HG03103 (cell line): Measurements from ENCODE around the gene KCNK2.
A peak's percentile ranks its signal among the peaks of the same experiment; 100 is the strongest.

Source experiments
- ATAC-seq: cut with Tn5 transposase; IDR thresholded peaks from one replicate; pipeline ENCODE4 v1.9.1; 2021; ENCODE audit warnings: low read depth; ENCODE audit not compliant: unreplicated experiment

Gene KCNK2, protein sequence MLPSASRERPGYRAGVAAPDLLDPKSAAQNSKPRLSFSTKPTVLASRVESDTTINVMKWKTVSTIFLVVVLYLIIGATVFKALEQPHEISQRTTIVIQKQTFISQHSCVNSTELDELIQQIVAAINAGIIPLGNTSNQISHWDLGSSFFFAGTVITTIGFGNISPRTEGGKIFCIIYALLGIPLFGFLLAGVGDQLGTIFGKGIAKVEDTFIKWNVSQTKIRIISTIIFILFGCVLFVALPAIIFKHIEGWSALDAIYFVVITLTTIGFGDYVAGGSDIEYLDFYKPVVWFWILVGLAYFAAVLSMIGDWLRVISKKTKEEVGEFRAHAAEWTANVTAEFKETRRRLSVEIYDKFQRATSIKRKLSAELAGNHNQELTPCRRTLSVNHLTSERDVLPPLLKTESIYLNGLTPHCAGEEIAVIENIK

DNA sequence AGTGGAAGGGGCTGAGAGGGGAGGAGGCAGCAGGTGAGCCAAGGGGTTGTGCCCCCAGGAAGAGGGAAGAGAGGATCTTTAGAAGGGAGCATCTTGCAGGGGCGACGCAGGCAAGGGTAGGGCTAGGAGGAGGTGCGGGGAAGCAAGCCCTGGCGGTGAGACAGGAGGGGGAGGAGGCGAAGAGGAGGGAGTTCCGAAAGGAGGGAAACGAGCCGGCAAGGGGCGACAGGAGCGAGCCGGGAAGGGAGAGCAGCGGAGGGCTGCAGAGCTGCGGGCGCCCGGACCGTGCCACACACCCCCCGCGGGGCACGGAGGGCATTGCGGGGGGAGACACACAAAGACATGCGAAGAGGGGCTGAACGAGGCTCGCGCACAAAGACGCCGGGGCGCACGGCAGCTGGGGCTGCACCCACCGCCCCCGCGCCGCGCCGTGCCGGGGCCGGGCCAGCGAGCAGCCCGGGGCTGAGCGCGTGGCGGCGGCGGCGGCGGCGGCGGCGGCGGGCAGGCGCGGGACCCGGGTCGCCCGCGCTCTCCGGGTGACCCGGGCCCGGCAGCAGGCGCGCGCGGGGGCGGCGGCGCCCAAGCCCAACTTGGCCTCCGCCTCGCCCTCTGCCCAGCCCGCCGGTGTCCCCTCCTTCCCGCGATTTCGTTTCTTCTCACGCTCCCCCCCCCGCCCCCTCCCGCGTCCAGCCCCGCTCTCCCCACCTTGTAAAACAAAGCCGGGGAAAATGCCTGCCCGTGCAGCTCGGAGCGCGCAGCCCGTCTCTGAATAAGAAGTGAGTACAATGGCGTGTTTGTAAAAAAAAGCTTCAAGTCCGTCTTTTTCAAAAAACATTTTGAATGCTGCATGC lies at the start of gene KCNK2:
Gene KCNK2, plus strand, starts transcription at position 206 of the 851 bp plus-strand sequence. CDS start 649 bp downstream, outside the sequence.
- ATAC-seq = no peak

DNA sequence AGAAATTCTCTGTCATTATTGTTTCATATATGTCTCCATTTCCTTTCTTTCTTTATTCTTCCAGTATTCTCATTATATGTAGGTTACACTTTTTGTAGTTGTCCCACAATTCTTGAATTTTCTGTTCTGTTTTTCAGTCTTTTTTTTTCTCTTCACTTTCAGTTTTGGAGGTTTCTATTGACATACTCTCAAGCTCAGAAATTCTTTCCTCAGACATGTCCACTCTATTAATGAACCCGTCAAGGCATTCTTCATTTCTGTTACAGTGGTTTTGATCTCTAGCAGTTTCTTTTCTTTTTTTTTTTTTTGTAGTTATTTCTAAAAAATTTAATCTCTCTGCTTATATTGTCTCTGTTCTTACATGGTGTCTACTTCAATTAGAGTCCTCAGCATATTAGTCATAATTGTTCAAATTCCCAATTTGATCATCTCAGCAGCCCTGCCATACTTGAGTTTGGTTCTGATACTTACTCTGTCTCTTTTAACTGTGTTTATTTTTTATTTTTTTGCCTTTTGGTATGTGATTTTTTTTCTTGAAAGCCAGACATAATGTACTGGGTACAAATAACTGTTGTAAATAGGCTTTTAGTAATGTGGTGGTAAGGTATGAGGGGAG lies 49.5 kb upstream of the KCNK2 start:
- no peak for ATAC-seq

DNA sequence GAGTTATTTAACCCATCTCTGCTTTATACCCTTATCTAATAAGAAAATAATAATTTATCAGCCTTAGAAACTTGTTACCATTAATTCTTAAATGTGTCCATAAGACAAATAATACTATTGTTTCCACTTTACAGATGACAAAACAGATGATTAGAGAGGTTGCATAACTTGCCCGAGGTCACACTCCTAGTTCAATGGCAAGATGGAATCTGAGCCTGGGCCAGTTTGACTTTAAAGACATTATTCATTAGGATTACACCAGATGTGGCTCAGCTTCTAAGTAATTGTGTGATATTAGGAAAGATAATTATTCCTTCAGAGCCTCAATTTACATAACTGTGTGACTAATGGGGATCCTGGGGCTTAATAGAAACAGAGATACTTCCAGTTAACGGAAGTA lies 42.3 kb upstream of the KCNK2 start:
- ATAC-seq = no peak

DNA sequence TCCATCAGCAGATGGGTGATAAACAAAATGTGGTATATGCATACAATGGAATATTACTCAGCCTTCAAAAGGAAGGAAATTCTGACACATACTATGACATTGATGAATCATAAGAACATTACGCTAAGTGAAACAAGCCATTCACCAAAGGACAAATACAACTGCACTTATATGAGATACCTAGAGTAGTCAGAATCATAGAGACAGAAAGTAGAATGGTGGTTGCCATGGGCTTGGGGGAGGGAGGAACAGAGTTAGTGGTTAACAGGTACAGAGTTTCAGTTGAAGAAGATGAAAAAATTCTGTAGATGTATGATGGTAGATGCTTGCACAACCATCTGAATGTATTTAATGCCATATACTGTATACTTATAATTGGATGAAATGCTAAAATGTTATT lies 39.1 kb upstream of the KCNK2 start:
- no peak for ATAC-seq

DNA sequence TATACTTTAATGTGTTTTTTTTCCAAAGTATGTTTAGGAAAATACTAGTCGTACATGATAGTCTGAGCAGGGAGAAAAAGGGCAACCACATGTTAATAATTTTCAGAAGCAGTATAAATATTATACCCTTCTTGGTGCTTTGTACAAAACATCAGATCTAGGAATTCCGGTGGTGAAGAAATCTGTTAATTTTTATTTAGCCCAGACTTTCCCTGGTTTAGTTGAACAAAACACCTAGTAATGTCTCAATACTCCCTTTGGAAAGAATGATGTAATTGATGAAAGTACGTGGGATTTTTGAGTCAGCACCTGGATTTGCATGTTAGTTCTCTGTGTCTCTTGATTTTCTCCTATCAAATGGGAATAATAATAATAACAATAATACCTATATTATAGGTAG lies 38.4 kb upstream of the KCNK2 start:
- no peak for ATAC-seq

DNA sequence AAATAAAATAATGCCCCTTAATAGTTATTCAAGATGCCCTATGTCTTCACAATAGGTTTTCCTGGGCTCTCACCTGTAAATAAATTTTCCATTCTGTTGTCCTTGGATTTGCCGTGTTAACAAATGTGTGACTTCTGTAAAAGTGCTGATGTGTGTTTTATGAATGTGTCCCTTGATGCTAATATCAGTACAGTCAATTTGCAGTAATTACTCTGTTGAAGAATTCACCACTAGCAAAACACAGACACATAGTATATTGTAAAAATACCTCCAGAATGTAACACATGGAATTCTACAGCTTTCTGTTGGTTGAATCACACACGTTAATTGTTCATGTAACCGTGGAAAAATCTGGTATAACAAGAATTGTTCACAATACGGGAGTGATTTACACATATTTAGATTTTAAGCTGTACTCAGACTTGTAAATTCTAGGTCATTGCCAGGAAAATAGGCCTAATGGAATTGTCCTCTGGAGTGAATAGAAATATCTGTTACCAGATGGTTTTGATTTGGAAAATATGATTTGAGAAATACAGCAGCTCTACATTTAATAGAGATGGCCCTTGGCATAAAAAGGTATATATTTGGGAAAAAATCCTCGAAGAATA lies 36.7 kb upstream of the KCNK2 start:
- ATAC-seq = no peak

DNA sequence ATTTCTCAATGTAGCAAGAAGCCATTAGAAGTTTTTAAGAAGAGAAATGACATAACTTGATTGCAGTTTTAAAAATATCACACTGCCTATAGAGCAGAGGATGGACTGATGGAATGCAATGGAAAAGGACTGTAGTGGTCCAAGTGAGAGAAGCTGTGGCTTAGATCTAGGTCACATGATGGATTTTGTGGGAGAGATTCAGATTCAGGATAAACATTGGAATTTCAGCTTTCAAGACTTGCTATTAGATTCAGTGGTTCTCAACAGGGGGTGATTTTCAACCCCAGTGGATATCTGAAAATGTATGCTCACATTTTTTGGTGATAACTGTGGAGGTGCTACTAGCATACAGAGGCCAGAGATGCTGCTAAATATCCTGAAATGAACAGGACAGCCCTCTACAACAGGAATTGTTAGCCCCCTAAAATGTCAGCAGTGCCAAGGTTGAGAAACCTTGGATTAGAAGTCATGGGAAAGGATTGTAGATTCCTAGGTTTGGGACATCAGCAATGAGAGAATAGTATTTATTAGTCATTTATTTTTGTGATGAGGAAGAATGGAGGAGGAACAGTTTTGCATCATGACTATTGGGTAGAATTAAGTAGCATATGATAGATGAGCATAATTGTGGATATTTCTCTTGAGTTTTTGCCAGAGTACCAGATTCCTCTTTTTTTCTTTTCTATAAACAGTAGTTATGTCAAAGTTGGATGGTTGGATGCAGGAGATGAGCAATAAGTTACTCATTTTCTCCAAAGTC lies 30.1 kb upstream of the KCNK2 start:
- ATAC-seq = no peak

DNA sequence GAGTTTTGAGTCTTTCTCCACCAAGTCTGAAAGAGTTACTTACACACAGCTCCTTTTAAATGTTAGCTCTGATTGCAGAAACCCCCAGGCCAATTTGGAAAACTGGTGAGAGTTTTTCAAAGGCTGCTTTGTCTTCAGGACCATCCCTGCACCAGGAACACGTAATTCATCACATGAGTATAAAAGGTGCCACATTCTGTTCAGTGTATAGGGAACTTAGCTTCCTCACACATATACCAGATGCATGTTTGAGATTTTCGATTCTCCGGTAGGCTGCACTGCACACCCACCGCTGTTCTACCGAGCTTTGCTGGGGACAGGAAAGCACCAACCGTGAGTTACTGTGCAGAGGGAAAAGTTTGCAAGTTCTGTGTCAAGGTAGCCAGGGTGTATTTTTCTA lies 28.3 kb upstream of the KCNK2 start:
- no peak for ATAC-seq

DNA sequence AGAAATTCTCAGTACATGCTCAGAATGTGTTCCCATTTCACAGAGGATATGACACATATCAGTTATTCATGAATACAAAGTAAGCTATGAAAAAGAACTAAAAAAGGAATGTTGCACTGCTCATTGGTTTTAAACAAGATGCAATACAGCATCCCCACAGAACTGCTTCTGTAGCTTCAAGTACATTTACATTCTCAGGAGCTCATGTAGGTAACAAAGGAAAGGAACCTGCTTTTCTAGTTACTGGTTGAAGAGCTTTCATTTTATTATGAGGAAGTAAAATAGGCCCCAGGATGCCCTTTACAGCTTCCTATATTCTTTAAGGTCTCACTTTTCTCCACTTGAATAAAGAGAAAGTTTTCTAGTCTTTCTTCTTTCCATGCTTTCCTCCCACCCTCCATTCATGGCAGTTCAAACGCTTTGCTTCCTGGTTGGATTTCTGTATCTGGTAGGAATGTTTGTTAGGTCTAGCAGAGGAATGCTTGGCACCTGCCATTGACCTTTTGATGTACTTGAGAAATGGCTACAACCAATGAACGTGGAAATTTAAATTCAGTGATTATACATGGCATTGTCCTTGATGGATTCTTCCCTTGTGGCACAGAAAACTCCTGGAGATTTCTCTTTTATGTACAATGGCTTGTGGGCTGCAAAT lies 27.1 kb upstream of the KCNK2 start:
- no peak for ATAC-seq

DNA sequence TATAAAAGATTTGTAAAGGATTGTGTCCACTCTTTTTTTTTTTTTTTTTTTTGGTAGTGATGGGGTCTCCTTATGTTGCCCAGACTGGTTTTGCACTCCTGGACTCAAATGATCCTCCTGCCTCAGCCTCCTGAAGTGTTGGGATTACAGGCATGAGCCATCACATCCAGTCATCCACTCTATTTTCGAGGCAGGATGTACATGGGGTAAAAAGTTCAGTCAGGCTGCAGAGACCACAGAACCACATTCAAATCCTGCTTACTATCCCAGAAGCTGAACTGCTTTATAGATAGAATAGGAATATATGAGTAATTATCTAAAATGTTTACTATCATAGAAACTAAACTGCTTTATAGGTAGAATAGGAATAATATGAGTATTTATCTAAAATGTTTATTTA lies 26.0 kb upstream of the KCNK2 start:
- no peak for ATAC-seq

DNA sequence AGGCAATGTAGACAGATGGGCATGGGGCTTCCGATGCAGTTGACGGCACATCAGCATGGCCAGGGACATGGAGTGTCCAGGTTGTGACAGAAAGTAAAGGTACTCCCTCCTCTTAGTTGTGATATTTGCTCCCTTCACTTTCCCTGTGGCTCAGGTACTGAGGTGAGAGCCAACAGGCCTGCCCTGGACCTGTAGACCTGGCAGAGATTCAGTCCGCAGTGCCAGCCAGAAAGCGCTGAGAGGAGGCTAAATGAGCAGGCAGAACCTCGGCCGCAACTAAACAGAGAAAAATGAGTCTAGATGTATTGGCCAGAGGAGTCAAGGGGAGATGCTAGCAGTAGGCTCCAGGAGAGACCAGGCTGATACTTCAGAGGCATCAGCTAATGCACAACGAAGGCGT lies 22.6 kb upstream of the KCNK2 start:
- no peak for ATAC-seq

DNA sequence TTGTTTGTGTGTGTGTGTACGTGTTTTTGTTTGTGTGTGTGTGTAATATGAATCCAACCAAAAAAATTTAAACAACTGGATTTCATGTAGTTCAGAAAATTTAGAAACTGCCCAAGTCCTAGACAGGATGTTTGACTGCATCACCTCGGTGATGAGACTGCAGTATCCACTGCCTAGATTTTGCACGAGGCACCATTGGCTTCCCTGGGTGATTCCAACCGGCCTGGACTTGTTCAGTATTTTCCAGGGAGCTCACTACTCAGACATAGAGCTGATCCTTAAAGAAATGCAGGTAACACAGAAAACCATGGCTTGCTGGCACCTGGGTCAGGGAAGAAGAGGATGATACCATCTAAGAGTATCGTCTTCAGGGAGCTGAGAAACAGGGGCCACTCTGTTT lies 18.2 kb upstream of the KCNK2 start:
- ATAC-seq = no peak

DNA sequence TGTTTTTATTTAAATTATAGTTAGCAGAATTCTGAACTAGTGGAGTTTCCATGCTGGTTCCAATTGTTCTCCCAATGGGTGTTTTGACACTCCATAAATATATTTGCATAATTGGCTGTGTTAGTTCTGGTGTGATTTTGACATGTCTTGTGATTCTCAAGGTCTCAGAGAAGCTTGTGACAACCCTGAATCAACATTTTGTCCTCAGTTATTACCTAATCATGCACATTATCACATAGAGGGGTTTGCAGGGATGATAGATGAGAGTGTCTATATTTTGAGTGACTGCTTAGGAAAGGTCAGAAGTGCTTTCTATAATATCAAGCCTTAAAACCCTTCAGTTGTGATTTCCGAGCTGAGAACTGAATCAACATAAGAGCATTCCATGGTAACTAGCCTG lies 11.5 kb upstream of the KCNK2 start:
- no peak for ATAC-seq

DNA sequence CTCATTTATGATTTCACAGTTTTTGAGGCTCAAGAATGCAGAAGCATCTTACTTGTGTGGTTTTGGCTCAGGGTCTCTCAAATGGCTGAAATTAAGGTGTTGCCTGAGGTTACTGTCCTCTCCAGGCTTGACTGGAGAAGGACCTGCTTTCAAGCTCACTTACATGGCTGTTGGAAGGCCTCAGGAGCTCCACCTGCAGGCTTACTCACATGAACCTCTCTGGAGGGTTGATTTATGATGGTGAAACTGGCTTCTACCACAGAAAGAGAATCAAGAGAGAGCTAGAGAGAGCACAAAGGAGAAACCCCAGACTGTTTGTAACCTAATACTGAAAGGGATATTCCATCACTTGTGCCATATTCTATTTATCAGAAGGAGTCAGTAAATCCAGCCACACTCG lies 6.2 kb upstream of the KCNK2 start:
- peak; percentile 73 for ATAC-seq

DNA sequence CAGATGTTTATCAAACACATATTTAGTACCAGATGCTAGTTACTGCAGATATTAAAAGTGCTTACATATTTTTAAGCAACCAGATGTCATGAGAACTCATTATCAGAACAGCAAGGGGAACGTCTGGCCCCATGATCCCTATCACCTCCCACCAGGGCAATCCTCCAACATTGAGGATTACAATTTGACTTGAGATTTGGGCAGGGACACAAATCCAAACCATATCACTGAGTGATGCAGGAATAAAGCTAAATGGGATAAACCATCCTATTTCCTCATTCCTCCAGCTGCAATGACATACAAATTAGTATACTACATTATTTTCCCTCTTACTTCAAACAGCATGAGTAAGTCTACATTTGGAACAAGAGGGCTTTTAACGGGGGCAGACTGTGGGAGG lies 3.1 kb upstream of the KCNK2 start:
- no peak for ATAC-seq

DNA sequence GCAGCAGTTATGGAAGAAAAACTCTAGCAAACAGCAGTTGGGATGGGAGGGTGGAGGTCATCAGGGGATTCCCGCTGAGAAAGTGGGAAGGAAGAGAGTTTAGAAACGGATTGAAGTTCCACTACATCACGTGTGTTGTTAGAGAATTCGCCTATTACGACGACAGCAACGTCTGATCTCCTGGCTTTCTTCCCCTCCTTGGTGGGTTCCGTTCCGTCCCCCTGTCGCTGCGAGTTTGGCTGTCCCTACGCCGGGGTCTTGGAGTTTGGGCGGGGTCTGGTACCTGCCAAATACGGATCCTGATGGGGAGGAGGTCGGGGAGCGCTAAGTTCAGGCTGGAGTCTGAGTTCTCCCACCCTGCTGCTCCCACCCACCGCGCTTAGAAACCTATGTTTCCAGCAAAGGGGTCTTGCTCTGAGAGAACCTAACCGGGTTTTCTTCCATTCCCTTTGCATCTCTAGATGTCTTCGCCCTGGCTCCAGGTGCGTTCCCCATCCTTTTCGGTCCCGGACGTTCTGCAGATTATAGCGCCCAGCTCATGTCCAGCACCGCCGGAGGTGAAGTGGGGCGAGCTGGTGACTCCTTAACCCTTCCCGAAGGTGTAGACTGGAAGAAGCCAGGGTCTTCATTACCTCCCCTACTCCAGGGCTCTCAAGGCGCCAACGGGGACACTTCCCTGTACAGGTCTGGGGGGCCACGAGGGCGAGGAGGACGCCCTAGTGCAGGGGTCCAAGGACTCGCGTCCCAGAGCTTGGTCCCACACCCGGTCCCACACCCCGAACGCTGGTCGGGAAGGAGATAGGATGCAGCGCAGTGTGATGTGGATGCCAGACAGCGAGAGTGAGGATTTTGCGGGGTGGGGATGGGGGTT lies 641 bp upstream of the KCNK2 start:
- ATAC-seq = no peak

DNA sequence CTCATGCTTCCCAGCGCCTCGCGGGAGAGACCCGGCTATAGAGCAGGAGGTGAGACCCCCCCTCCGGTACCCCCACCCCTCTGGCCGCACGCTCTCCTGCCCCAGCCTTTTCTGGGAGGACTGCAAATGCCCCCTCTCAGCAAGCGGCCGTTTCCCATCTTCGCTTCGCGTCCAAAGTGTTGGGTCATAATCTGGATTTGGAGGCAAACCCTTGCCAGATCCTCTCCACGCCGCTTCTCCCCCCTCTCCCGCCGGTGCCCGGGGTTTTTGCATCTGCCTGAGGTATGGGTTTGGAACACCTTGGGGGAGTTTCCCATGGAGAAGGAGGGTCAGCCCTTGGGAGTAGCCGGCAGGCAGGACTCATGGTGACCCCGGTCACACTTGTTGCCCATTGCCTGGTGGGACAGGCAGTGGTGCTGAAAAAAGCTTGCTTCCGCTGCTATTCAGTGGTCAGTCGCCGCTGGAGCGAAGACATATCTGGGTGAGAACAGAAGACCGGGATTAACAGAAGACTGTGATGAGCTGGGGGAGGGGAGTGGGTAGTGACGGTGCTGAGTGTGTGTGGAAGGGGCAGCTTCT lies 935 bp downstream of the KCNK2 start:
- no peak for ATAC-seq

DNA sequence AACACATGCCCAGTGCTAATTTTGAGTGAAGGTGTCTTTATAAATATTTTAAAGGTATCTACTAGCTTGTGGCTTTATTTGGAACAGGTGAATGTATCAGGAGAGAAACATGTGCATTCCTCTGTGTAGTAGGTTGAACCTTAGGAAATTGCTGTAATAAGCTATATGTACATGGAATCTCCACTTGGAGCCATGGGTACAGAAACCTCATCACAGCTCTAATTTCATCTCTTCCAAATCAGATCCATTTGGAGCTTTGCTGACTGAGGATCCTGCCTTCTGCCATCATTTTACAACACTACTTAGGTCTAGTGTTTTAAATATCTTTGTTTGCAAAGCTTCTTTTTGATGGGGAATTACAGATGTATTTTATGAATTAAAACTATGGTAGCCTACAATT lies 2.1 kb downstream of the KCNK2 start:
- no peak for ATAC-seq
